ENCODE data around the gene DOCK4. TPM values are rescaled to one million over a fixed set of nuclear protein-coding genes. Genes with fewer than 3 reads are reported as not detected.

DOCK4 gene
- total and polyA plus RNA-seq, 7 donors, result 3.0 to 28.5 (median 14.1) TPM

GRCh38 chr7:111990643-111991042 lies 215.6 kb downstream of the DOCK4 start:
- Histone ChIP-seq H3K4me1 (peaks cover 0 to 18% (median 8%) of the 10 kb centered on the region in 4 donors), H3K4me3 (no peak overlapping the region), H3K9me3 (no peaks in the 10 kb centered on the region), H3K27me3 (no peaks in the 10 kb centered on the region), H3K36me3 (no peaks in the 10 kb centered on the region), H3K27ac (no peak overlapping the region)
- TF ChIP-seq POLR2A (IDR thresholded peaks at IDR 0.05) (no peak), CTCF (IDR thresholded peaks at IDR 0.05) (no peak), POLR2AphosphoS5 (IDR thresholded peaks at IDR 0.05) (no peak), EP300 (IDR thresholded peaks at IDR 0.05) (no peak)
- no peak for DNase-seq
- WGBS, 2 donors, result 70 to 85% methylated on average over 3 of the region's 3 CpGs
- intact Hi-C loops (cut with DNase I), result loop anchor here (5.0 to 10.0 kb wide), 2 partner anchors 114 to 217 kb away; partner anchors contain the start of genes DOCK4 and ZNF277

GRCh38 chr7:111987886-111988285 lies 218.3 kb downstream of the DOCK4 start:
- WGBS, 2 donors, result 74 to 93% methylated on average over 1 of the region's 1 CpG
- H3K36me3 ChIP-seq, result no peaks in the 10 kb centered on the region
- H3K27me3 ChIP-seq, result no peaks in the 10 kb centered on the region
- no peak for TF ChIP-seq CTCF (IDR thresholded peaks at IDR 0.05)
- TF ChIP-seq POLR2A (IDR thresholded peaks at IDR 0.05), result no peak
- no peak for TF ChIP-seq POLR2AphosphoS5 (IDR thresholded peaks at IDR 0.05)
- TF ChIP-seq EP300 (IDR thresholded peaks at IDR 0.05), result no peak
- intact Hi-C loops (cut with DNase I), result no loop called here
- H3K4me1 ChIP-seq, result peaks cover 0 to 18% (median 8%) of the 10 kb centered on the region in 4 donors
- no peak overlapping the region for H3K4me3 ChIP-seq
- peak overlapping the region in 1 of 4 donors; percentile 33 for H3K27ac ChIP-seq
- no peaks in the 10 kb centered on the region for H3K9me3 ChIP-seq
- no peak for DNase-seq

GRCh38 chr7:111987115-111987826 lies 218.9 kb downstream of the DOCK4 start:
- no peaks in the 10 kb centered on the region for H3K9me3 ChIP-seq
- TF ChIP-seq POLR2AphosphoS5 (IDR thresholded peaks at IDR 0.05), result no peak
- TF ChIP-seq EP300 (IDR thresholded peaks at IDR 0.05), result no peak
- no peak for TF ChIP-seq POLR2A (IDR thresholded peaks at IDR 0.05)
- TF ChIP-seq CTCF (IDR thresholded peaks at IDR 0.05), result no peak

GRCh38 chr7:111986601-111987000 lies 219.6 kb downstream of the DOCK4 start:
- Histone ChIP-seq H3K27me3 (no peaks in the 10 kb centered on the region), H3K27ac (peak overlapping the region in 2 of 4 donors; percentile 5 to 23), H3K4me1 (peaks cover 0 to 7% (median 0%) of the 10 kb centered on the region in 4 donors), H3K9me3 (no peaks in the 10 kb centered on the region), H3K4me3 (no peak overlapping the region), H3K36me3 (no peaks in the 10 kb centered on the region)
- WGBS, 2 donors, result 58 to 77% methylated on average over 2 of the region's 2 CpGs
- no peak for DNase-seq
- intact Hi-C loops (cut with DNase I), result no loop called here
- TF ChIP-seq EP300 (IDR thresholded peaks at IDR 0.05) (no peak), POLR2A (IDR thresholded peaks at IDR 0.05) (no peak), CTCF (IDR thresholded peaks at IDR 0.05) (no peak), POLR2AphosphoS5 (IDR thresholded peaks at IDR 0.05) (no peak)

More at GRCh38 chr7:111987115-111987826, 218.9 kb downstream of the DOCK4 start:
- Histone ChIP-seq H3K27me3 (no peaks in the 10 kb centered on the region), H3K4me1 (peaks cover 0 to 14% (median 3%) of the 10 kb centered on the region in 4 donors), H3K4me3 (no peak overlapping the region), H3K36me3 (no peaks in the 10 kb centered on the region), H3K27ac (peak overlapping the region in 2 of 4 donors; percentile 23 to 33)
- 48 to 76% methylated on average over 6 of the region's 6 CpGs for WGBS, 2 donors
- intact Hi-C loops (cut with DNase I), result no loop called here
- DNase-seq, result no peak
